Choroid plexus epithelial cell (primary cell): Measurements from ENCODE around the gene SPACA9.

Source experiments
- DNase-seq: peaks from one replicate; pipeline ENCODE4 v3.0.0-alpha.2; 2010; ENCODE audit warnings: low read depth
- H3K4me3 ChIP-seq: 2 replicates; pipeline ENCODE4 v1.5.1; 2011; ENCODE audit warnings: low read depth, mild to moderate bottlenecking, control low read depth, low read length, moderate library complexity
- TF ChIP-seq, protein P1 (sequence below): conservative IDR thresholded peaks from 2 replicates; pipeline ENCODE4 v1.5.1; 2011; ENCODE audit warnings: low read depth, mild to moderate bottlenecking, control low read depth, inconsistent platforms, low read length, moderate library complexity

The SPACA9 gene

DNA sequence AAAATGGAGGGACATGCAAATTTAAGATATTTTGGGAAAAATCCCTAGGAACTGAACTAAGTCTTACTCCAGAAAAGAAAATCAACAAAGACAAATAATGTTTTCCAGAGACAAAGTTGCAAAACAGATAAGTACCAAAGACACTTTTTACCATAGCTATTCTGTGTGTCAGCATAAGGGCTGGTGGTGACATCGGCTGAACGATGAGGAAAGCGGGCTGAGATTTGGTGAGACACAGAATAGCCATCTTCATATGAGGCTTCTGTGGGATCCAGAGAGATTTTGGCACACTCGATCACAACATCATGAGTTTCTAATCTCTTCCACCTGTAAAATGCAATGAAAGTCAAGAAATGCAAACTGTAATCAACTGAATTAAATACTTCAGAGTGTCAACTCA lies 33.4 kb downstream of the SPACA9 start:
- no peak for DNase-seq
- TF ChIP-seq, protein P1, sequence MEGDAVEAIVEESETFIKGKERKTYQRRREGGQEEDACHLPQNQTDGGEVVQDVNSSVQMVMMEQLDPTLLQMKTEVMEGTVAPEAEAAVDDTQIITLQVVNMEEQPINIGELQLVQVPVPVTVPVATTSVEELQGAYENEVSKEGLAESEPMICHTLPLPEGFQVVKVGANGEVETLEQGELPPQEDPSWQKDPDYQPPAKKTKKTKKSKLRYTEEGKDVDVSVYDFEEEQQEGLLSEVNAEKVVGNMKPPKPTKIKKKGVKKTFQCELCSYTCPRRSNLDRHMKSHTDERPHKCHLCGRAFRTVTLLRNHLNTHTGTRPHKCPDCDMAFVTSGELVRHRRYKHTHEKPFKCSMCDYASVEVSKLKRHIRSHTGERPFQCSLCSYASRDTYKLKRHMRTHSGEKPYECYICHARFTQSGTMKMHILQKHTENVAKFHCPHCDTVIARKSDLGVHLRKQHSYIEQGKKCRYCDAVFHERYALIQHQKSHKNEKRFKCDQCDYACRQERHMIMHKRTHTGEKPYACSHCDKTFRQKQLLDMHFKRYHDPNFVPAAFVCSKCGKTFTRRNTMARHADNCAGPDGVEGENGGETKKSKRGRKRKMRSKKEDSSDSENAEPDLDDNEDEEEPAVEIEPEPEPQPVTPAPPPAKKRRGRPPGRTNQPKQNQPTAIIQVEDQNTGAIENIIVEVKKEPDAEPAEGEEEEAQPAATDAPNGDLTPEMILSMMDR = no peak
- H3K4me3 ChIP-seq = no peak overlapping the region

DNA sequence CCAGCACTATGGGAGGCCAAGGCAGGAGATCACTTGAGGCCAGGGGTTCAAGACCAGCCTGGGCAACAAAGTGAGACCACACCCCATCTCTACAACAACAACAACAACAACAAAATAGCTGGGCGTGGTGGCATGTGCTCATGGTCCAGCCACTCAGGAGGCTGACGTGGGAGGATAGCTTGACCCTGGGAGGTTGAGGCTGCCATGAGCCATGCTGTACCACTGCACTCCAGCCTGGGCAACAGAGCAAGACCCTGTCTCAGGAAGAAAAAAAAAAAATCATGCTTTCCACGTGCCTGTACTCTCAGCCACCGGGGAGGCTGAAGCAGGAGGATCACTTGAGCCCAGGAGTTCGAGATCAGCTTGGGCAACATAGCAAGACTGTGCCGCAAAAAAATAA lies 36.2 kb downstream of the SPACA9 start:
- no peak for DNase-seq
- H3K4me3 ChIP-seq = no peak overlapping the region
- TF ChIP-seq, protein P1 = no peak

DNA sequence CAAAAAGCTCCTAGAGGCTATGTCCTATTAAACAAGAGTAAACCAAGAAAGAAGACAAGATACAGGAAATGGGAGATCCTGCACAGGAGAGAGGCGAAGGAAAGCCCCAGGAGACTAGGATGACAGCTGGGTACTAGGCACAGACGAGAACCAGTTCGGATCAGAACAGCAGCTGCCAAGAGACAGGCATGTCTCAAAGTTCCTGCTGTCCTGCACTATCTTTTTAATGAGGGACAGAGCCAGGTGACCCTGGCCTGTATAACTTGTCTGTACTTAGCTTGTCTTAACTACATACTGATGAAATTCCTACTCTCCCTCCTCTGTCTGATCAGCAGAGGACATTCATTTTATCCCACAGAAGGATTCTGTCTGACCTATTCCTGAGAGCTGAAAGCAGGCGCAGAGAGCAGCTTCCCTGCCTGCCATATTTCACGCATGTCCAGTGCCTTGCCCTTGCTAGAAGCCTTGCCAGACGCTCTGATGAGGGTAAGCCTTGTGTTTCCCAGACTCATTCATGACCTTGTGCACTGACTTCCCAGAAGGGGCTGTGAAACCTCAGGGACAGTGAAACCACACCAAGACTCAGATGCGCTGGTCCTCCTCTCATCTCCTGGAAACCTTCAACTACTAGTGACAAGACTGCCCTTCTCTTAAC lies 41.0 kb downstream of the SPACA9 start:
- no peak overlapping the region for H3K4me3 ChIP-seq
- TF ChIP-seq, protein P1 = no peak
- DNase-seq = no peak

DNA sequence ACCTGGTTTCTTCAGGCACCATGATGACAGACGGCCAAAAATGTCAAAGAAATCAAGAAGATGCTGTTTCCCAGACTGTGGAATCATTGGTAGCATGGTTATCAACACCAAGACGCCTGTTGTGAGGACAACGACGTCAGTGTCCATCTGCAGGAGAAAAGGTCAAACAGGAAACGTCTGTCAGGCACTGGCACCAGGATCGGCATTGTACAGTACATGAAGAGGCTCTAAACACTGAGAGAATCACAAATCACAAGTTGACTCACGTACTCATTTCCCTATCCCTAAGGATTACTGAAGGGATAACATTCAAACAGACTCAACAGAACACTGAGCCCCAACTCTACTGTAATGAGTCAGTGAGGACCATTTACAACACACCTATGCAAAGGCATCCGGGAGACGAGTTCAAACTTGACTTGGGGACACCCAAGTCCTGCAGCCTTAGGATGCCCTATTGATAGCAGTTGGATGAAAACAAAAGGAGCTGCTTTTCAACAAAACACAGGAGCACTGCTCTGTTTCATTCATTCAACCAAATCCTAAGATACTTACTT lies 44.7 kb downstream of the SPACA9 start:
- TF ChIP-seq, protein P1 = no peak
- DNase-seq = no peak
- H3K4me3 ChIP-seq = no peak overlapping the region

DNA sequence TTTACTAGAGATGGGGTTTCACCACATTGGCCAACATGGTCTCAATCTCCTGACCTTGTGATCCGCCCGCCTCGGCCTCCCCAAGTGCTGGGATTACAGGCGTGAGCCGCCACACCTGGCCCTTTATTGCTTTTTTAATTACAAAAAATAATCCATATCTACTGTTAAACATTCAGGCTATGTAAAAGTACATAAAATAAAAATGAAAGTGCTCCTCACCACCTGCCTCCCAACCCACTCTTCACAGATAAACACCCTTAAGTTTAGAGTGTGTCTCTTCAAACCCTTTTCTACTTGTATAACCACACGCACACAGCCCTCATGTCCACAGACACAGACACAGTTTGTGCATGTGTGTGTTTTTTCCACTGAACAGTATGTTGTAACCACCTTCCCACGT lies 49.0 kb downstream of the SPACA9 start:
- H3K4me3 ChIP-seq = no peak overlapping the region
- TF ChIP-seq, protein P1 = no peak
- no peak for DNase-seq

DNA sequence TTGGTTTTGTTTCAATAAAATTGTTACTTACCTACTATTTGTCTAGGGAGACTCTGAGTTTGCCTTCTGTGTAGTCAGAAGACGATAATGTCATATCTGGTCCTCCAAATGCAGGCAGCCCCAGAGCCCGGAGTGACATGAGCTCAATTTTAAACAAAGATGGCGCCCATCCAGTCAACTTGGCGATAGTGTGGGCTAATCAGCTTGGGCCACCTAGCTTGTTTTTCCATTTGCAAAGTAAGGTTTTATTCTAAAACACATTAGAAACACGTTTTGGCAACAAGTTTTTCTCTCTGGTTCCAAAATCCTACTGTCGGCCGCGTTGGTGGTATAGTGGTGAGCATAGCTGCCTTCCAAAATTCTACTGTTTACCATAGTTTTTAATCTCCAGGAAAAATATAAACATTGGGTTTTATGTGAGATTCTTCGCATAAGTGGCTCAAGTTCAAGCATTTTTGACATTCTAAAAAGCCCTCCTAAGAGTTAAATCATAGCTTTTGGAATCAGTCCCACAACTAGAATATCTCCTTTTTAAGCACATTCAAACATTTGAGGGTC lies 52.6 kb downstream of the SPACA9 start:
- H3K4me3 ChIP-seq = no peak overlapping the region
- TF ChIP-seq, protein P1 = no peak
- DNase-seq = peak; percentile 21

DNA sequence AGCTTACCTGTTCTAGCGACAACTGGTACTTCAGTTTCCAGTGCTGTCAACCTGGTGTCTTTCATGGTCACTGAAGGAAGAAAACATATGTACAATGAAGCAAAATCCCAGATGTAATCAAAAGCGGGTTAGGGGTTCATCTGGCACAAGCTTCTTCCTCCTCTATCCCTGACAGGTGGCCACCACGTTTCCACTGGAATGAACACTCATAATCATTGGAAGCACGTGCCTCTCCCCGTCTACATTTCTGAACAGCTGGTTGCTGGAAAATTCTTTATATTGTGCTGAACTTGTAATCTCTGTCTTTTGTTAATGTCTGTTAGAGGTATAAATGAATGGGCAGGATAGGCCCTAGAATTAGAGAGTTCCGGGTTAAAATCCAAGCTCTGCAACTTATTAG lies 56.3 kb downstream of the SPACA9 start:
- no peak for DNase-seq
- TF ChIP-seq, protein P1 = no peak
- no peak overlapping the region for H3K4me3 ChIP-seq
